Hematopoietic multipotent progenitor cell treated with erythropoietin and hydrocortisone succinate and interleukin-3 and kit ligand, for 15 days (in vitro differentiated cells): Measurements from ENCODE around the gene DCXR.
"Not testable (repeated sequence)": the region's sequence is repeated elsewhere in the genome, so short reads cannot be mapped to it uniquely, and the experiment has no call there.

Experiments used
- DNase-seq: peaks from one replicate; pipeline ENCODE4 v3.0.0-alpha.2; 2015; ENCODE audit warnings: low spot score

The DCXR gene

GRCh38 chr17:82039695-82040299, 2.3 kb upstream of the DCXR start:
- DNase-seq, result no peak

- DNase-seq, result not testable (repeated sequence)
Measured at GRCh38 chr17:82038796-82039409, 1.4 kb upstream of the DCXR start.

DNA sequence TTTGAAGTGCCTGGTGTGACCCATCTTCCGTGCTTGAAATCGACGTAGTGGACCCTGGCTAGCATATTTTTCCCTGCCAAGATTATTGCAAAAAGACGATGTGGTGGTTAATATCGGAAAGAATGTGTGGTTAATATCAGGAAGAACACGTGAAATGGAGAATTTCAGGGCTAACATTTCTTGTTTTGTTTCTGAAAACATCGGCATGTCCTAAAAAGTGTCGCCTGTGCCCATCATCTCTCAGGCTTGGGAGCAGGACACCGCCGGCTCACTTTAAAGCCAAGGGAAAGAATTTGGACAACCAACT, 345 bp upstream of the DCXR start:
- no peak for DNase-seq

DNA sequence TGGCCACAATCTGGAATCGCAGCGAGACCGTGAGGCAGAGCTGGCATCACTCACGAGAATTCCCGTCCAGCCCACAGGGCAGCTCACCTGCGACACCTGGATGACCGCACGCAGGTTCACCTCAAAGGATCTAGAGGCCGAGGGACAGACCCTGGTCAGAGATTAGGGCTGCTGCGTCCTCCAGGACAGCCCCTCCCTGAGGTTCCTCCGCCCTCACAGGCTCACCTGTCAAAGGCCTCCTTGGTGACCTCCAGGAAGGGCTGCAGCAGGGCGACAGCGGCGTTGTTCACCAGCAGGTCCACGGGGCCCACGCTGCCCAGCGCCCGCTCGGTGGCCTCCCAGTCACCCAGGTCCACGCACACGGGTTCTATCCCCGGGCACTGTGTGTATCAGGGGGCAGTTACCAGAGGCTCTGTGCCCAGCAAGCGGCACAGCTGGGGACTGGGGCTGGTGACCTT, 834 bp downstream of the DCXR start:
- DNase-seq, result no peak

DNA sequence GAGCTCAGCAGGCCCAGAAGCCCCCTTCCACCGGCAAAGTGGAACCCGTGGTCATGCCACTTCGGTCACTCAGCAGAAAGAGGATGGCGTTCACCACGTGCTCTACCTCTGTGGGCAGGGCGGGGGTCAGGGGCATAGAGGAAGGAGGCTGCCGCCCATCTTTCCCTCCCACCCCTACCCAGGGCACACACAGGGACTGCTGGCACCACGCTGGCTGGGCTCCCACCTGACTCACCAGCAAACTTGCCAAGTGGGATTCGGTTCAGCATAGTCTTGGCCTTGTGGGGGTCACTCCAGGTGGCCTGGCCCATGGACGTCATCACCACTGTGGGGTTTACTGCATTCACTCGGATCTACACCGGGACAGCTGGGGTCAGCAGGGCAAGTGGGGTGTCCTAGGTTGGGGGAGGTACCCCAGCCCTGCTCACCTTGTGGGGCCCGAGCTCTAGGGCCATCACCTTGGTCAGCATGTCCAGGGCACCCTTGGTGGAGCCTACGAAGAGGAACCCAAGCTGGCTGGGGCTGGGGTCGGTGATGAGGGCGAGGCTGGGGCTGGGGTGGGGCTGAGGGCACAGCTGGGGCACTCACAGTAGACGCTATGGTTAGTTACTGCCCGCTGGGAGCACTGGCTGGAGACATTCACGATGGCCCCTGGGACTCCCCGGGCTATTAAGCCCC, 1.4 kb downstream of the DCXR start:
- DNase-seq, result no peak

DNA sequence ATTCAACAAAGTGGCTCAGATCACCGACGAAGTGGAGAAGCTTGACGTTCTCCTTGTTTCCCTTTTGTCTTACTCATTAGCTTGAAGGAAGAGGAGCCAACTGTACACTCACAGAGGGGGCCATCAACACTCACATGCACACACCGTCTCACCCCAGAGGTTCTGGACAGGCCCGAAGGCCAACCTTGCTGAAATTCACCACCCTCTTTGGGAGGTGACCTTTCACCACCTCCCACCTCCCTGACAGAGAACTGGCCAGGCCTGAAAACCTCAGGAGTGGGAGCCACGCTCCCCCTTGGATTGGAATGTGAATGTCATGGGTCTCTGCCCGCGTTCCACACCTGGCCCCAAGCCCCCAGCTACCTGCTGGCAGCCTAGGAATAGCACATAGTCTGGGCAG, 2.0 kb downstream of the DCXR start:
- no peak for DNase-seq

GRCh38 chr17:82034371-82035011, 3.0 kb downstream of the DCXR start:
- no peak for DNase-seq

DNA sequence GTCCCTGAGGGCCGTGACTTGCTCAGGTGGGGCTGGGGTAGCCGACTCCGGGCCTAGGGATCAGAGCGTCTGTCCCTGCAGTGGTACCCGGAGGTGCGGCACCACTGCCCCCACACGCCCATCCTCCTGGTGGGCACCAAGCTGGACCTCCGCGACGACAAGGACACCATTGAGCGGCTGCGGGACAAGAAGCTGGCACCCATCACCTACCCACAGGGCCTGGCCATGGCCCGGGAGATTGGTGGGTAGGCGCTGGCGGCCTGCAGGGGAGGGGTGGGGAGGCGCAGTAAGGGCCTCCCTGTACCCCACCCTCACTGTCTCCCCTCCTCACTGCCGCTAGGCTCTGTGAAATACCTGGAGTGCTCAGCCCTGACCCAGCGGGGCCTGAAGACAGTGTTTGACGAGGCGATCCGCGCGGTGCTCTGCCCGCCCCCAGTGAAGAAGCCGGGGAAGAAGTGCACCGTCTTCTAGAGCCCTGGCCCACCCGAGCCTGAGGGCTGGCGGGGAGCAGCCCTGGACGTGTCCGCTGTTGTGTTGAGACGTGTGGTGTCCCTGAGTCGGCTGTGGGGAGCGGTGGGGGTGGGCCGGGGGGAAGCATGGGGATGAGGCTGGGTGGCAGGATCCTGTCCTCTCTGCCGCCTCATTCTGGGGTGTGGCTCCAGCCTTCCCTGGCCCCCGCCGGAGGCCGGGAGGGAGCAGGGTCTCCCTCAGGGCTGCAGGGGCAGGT, 4.0 kb downstream of the DCXR start:
- no peak for DNase-seq

GRCh38 chr17:82031885-82032627, 5.4 kb downstream of the DCXR start:
- no peak for DNase-seq

GRCh38 chr17:82031303-82031884, 6.1 kb downstream of the DCXR start, which contains the start of gene RAC3:
TSS of gene RAC3 (plus strand) at chr17:82031678. CDS start at chr17:82031762, 84 bp downstream.
- no peak for DNase-seq

GRCh38 chr17:82030470-82031302, 6.8 kb downstream of the DCXR start:
- peak; percentile 70 for DNase-seq

DNA sequence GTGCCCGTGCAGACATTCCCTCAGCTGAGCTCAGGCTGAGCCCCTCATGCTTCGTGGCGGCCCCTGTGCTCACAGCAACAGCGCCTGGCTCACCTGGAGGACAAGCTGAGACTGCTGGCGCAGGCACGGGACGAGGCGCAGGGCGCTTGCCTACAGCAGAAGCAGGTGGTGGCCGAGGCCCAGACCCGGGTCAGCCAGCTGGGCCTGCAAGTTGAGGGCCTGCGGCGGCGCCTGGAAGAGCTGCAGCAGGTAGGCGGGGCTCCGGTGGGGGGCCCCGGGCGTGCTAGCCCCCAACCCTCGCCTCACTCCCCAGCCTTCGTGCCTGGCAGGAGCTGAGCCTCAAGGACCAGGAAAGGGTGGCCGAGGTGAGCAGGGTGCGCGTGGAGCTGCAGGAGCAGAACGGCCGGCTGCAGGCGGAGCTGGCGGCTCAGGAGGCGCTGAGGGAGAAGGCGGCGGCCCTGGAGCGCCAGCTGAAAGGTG, 7.5 kb downstream of the DCXR start:
- no peak for DNase-seq

GRCh38 chr17:82029391-82029790, 8.1 kb downstream of the DCXR start:
- no peak for DNase-seq

DNA sequence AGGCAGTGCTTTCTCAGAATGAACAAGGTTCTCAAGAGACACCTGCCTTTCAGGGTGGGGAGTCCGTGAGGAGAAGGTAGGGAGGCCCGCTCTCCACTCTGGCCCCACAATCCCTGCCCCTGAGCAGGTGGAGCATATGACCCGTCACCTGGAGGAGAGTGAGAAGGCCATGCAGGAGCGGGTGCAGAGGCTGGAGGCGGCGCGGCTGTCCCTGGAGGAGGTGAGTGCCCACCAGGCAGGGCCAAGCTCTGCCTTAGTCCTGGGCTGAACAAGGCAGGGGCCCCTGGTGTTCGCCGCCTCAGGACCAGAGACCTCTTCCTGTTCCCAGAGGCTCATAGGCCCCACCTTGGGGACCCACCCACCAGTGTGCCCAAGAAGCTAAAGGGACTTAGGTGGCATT, 8.5 kb downstream of the DCXR start:
- no peak for DNase-seq

- no peak for DNase-seq
Measured at GRCh38 chr17:82028246-82028645, 9.3 kb downstream of the DCXR start.

DNA sequence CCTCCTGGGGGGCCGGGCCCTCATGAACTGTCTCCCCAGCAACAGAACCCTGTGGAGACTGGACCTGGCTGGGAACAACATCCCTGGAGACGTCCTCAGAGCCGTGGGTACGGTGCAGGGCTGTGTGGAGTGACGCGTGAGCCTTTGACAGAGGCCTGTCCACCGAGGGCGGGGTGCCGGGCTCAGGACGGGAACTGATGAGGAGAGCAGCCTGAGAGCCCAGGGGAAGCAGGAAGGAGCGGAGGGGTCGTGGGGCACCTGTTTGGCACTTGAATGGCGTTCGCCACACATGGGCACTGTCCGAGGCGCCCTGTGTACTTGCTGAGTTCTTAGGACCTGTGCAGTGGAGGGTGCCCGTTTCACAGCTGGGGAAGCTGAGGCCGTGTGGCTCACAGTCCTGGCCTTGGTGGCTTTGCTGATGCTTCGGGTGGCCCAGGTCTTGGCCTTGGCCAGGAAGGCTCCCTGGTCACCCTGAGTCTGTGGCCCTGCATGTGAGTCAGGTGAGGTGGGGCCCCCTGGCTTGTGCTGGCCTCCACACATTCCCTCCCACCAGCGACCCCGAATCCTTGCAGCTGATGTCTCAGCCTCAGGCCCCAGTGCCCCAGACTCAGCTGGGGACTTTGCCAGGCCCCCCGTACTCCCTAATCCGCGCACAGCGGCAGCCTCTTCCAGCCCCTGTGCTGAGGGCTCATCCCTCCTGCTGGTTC, 11.9 kb downstream of the DCXR start:
- DNase-seq, result no peak

- no peak for DNase-seq
Measured at GRCh38 chr17:82024859-82025258, 12.6 kb downstream of the DCXR start.

GRCh38 chr17:82023447-82024241, 13.9 kb downstream of the DCXR start:
- DNase-seq, result no peak

- peak; percentile 99 for DNase-seq
Measured at GRCh38 chr17:82022981-82023446, 14.5 kb downstream of the DCXR start, which contains the start of gene LRRC45. TSS of gene LRRC45 (plus strand) at chr17:82023305. CDS start at chr17:82023644, 339 bp downstream.
